Retina (tissue), 1 donor: ENCODE results near the gene TMEM240.
"Not testable (repeated sequence)": the region's sequence is repeated elsewhere in the genome, so short reads cannot be mapped to it uniquely, and the experiment has no call there.

ENCODE experiments used
- DNase-seq: peaks from one replicate; pipeline ENCODE4 v3.0.0-alpha.2; 2016

The TMEM240 gene

GRCh38 chr1:1490633-1491230 is 49.7 kb downstream of the TMEM240 start:
- DNase-seq = no peak

GRCh38 chr1:1489861-1490260 is 50.6 kb downstream of the TMEM240 start:
- no peak for DNase-seq

DNA sequence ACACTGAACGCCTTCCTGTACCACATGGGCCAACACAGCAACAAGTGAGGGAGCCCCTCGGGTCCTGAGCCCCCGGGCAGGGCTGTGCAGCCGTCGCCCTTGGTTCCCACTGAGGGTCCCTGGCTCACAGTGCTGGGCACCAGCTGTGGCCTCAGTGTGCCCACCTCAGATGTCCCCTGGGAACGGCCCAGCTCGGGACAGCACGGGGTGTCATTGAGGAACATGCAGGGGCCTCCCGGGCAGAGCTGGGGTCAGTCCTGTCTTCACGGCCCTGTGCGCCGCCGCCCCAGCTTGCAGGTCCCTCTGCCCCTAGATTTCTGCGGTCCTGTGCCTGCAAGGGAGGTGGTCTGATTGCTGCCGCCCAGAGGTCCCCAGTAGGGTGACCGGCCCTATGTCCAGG is 51.2 kb downstream of the TMEM240 start:
- DNase-seq = no peak

GRCh38 chr1:1487701-1488100 is 52.7 kb downstream of the TMEM240 start:
- DNase-seq = no peak

GRCh38 chr1:1485755-1486317 is 54.6 kb downstream of the TMEM240 start:
- DNase-seq = not testable (repeated sequence)

DNA sequence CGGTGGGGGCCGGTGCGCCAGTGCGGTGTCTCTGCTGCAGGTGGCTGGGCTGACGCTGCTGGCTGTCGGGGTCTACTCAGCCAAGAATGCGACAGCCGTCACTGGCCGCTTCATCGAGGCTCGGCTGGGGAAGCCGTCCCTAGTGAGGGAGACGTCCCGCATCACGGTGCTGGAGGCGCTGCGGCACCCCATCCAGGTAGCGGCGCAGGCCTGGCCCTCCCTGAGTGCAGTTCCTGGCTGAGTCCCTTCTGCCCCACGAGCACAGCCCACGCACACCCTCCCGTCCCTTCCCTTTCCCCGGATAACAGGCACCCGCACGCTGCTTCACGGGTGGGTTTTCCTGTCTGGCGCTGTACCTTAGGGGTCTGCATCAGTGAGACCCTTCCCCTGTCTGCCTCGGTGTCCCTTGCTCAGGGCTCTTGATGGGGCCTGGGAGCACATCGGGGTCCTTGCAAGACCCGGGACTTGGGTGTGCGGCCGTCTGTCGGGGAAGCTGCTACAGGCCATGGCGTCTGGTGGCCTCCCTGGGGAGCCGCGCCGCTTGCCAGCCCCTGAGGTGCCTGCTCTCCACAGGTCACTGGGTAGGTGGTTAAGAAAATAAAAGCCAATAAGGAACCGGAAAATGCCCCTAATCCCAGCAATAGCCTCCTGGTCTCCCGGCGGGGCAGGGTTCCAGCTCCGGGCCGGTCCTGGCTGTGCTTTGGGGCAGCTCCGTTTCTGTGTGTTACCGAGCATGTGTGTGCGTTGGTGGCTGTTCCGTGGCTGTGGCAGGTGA is 55.3 kb downstream of the TMEM240 start:
- DNase-seq = not testable (repeated sequence)
